B cell (primary cell): Measurements from ENCODE around the gene KRT20.

ENCODE experiments used
- CTCF ChIP-seq: fragments of 200-600 bp; IDR thresholded peaks from one replicate; pipeline ENCODE4 v1.8.0; 2022; ENCODE audit warnings: antibody characterized with exemption, mild to moderate bottlenecking
- EZH2 ChIP-seq: IDR thresholded peaks from 2 replicates; pipeline ENCODE4 v1.6.1; 2012; ENCODE audit warnings: borderline replicate concordance, low read depth, mild to moderate bottlenecking, moderate library complexity, low read length; ENCODE audit not compliant: insufficient read depth, poor library complexity, severe bottlenecking

GRCh38 chr17:40902498-40902897, 17.5 kb upstream of the KRT20 start:
- TF ChIP-seq CTCF: no peak
- no peak for TF ChIP-seq EZH2
